ENCODE measurements around the gene TNFRSF17. TPM values are rescaled to one million over a fixed set of nuclear protein-coding genes. Genes with fewer than 3 reads are reported as not detected.

Gene TNFRSF17
- total and polyA plus RNA-seq, 10 of the 15 experiments (the other 5 are each of a cell fraction or from before 2014, with no cell fraction given) = 106 to 461 (median 179) TPM

DNA sequence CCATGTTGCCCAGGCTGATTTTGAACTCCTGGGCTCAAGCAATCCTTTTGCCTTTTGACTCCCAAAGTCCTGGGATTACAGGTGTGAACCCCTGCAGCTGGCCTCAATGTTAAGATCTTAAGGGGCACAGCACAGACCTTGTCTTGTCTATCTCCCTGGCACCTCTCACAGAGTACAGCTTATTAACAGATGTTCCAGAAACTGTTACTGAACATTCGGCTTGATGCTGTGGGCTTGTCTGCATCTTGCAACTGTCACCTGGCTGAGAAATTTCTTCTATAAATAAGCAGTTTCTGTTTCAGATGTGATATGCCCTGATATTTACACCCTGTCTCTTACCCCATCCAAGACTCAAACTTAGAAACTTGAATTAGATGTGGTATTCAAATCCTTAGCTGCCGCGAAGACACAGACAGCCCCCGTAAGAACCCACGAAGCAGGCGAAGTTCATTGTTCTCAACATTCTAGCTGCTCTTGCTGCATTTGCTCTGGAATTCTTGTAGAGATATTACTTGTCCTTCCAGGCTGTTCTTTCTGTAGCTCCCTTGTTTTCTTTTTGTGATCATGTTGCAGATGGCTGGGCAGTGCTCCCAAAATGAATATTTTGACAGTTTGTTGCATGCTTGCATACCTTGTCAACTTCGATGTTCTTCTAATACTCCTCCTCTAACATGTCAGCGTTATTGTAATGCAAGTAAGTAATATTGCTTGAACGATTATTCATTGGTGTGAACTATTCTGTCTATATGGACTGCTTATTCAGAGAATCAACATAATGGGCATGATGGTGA is at the start of gene TNFRSF17 (continued):
- TF ChIP-seq EGR1 (IDR thresholded peaks at IDR 0.05; ENCODE audit: borderline replicate concordance in 1 of 2, low read depth in 2 of 2, low read length in 2 of 2) (peak in 1 of 2 experiments; percentile 43; a peak in 1 of 3 replicates), ZNF24 (IDR thresholded peaks at IDR 0.05) (peak; percentile 60; the same call in 1 of the 2 replicates), WRNIP1 (IDR thresholded peaks at IDR 0.05; ENCODE audit: borderline replicate concordance, low read depth, low read length) (no peak), ZNF207 (IDR thresholded peaks at IDR 0.05; ENCODE audit: borderline replicate concordance) (0 out of 2 replicates have a peak, but pooled peaks have one; percentile 56), PAX8 (IDR thresholded peaks at IDR 0.05) (no peak)
- TF ChIP-seq, protein P1, sequence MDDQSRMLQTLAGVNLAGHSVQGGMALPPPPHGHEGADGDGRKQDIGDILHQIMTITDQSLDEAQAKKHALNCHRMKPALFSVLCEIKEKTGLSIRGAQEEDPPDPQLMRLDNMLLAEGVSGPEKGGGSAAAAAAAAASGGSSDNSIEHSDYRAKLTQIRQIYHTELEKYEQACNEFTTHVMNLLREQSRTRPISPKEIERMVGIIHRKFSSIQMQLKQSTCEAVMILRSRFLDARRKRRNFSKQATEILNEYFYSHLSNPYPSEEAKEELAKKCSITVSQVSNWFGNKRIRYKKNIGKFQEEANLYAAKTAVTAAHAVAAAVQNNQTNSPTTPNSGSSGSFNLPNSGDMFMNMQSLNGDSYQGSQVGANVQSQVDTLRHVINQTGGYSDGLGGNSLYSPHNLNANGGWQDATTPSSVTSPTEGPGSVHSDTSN (IDR thresholded peaks at IDR 0.05; ENCODE audit: insufficient replicate concordance, low read depth, low read length) = no peak
- TF ChIP-seq, protein P2, sequence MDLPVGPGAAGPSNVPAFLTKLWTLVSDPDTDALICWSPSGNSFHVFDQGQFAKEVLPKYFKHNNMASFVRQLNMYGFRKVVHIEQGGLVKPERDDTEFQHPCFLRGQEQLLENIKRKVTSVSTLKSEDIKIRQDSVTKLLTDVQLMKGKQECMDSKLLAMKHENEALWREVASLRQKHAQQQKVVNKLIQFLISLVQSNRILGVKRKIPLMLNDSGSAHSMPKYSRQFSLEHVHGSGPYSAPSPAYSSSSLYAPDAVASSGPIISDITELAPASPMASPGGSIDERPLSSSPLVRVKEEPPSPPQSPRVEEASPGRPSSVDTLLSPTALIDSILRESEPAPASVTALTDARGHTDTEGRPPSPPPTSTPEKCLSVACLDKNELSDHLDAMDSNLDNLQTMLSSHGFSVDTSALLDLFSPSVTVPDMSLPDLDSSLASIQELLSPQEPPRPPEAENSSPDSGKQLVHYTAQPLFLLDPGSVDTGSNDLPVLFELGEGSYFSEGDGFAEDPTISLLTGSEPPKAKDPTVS (IDR thresholded peaks at IDR 0.05; ENCODE audit: low read depth, low read length) = no peak
- TF ChIP-seq, protein P3, sequence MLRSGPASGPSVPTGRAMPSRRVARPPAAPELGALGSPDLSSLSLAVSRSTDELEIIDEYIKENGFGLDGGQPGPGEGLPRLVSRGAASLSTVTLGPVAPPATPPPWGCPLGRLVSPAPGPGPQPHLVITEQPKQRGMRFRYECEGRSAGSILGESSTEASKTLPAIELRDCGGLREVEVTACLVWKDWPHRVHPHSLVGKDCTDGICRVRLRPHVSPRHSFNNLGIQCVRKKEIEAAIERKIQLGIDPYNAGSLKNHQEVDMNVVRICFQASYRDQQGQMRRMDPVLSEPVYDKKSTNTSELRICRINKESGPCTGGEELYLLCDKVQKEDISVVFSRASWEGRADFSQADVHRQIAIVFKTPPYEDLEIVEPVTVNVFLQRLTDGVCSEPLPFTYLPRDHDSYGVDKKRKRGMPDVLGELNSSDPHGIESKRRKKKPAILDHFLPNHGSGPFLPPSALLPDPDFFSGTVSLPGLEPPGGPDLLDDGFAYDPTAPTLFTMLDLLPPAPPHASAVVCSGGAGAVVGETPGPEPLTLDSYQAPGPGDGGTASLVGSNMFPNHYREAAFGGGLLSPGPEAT (IDR thresholded peaks at IDR 0.05; ENCODE audit: low read depth) = peak; percentile 67; the same call in 1 of the 2 replicates
- TF ChIP-seq, protein P4, sequence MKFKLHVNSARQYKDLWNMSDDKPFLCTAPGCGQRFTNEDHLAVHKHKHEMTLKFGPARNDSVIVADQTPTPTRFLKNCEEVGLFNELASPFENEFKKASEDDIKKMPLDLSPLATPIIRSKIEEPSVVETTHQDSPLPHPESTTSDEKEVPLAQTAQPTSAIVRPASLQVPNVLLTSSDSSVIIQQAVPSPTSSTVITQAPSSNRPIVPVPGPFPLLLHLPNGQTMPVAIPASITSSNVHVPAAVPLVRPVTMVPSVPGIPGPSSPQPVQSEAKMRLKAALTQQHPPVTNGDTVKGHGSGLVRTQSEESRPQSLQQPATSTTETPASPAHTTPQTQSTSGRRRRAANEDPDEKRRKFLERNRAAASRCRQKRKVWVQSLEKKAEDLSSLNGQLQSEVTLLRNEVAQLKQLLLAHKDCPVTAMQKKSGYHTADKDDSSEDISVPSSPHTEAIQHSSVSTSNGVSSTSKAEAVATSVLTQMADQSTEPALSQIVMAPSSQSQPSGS (IDR thresholded peaks at IDR 0.05; ENCODE audit: low read length) = peak; percentile 91
